KMS-11 (cell line): ENCODE data around the gene TSPAN9.

Experiments used
- H2AFZ ChIP-seq: fragments of 200-600 bp; sonication (generic); 2 replicates; pipeline ENCODE4 v1.6.1; 2016; ENCODE audit warnings: antibody characterized with exemption, mixed run types, low read depth
- H3K27ac ChIP-seq: fragments of 200-600 bp; sonication (generic); 2 replicates; pipeline ENCODE4 v1.6.1; 2016; ENCODE audit warnings: mild to moderate bottlenecking, mixed run types
- H3K27me3 ChIP-seq: fragments of 200-600 bp; sonication (generic); 2 replicates; pipeline ENCODE4 v1.6.1; 2017; ENCODE audit warnings: mild to moderate bottlenecking, low read depth, mixed run types, moderate library complexity; ENCODE audit not compliant: insufficient read depth
- H3K36me3 ChIP-seq: fragments of 200-600 bp; sonication (generic); 2 replicates; pipeline ENCODE4 v1.6.1; 2017; ENCODE audit warnings: mild to moderate bottlenecking, mixed run types; ENCODE audit not compliant: insufficient read depth
- H3K4me1 ChIP-seq: fragments of 200-600 bp; sonication (generic); 2 replicates; pipeline ENCODE4 v1.6.1; 2016; ENCODE audit warnings: mild to moderate bottlenecking, low read depth, mixed run types; ENCODE audit not compliant: poor library complexity, severe bottlenecking
- H3K4me2 ChIP-seq: fragments of 200-600 bp; sonication (generic); 2 replicates; pipeline ENCODE4 v1.7.0; 2016; ENCODE audit warnings: mild to moderate bottlenecking, mixed run types
- H3K4me3 ChIP-seq: fragments of 200-600 bp; sonication (generic); IDR thresholded peaks from 2 replicates; pipeline ENCODE4 v1.6.1; 2017; ENCODE audit warnings: low read depth, low read length, mixed read lengths; ENCODE audit not compliant: insufficient read depth
- H3K79me2 ChIP-seq: fragments of 200-600 bp; sonication (generic); 2 replicates; pipeline ENCODE4 v1.6.1; 2016; ENCODE audit warnings: low read depth, mixed run types; ENCODE audit not compliant: insufficient read depth
- H3K9ac ChIP-seq: fragments of 200-600 bp; sonication (generic); 2 replicates; pipeline ENCODE4 v1.6.1; 2016; ENCODE audit warnings: mild to moderate bottlenecking, mixed run types
- H4K20me1 ChIP-seq: fragments of 200-600 bp; sonication (generic); 2 replicates; pipeline ENCODE4 v1.6.1; 2016; ENCODE audit warnings: mild to moderate bottlenecking, mixed run types; ENCODE audit not compliant: insufficient read depth
- CTCF ChIP-seq: fragments of 200-600 bp; sonication (generic); conservative IDR thresholded peaks from 2 replicates; pipeline ENCODE4 v1.6.1; 2017; ENCODE audit warnings: low read depth, mild to moderate bottlenecking, antibody characterized with exemption, low read length, moderate library complexity, mixed read lengths

TSPAN9 gene

GRCh38 chr12:3304436-3305165 lies 227.4 kb downstream of the TSPAN9 start:
- Histone ChIP-seq H3K27ac (no peak overlapping the region), H3K9ac (no peak overlapping the region), H3K79me2 (no peaks in the 10 kb centered on the region), H4K20me1 (no peaks in the 10 kb centered on the region), H3K27me3 (peaks cover 27% of the 10 kb centered on the region; the same call in 1 of the 2 replicates), H3K4me2 (no peak overlapping the region), H2AFZ (no peak overlapping the region), H3K36me3 (no peaks in the 10 kb centered on the region), H3K4me3 (no peak overlapping the region), H3K4me1 (peaks cover 6% of the 10 kb centered on the region)
- TF ChIP-seq CTCF, result no peak

GRCh38 chr12:3305464-3305863 lies 228.3 kb downstream of the TSPAN9 start:
- Histone ChIP-seq H3K4me1 (peaks cover under 1% of the 10 kb centered on the region), H3K27ac (no peak overlapping the region), H3K4me2 (no peak overlapping the region), H4K20me1 (no peaks in the 10 kb centered on the region), H2AFZ (no peak overlapping the region), H3K79me2 (no peaks in the 10 kb centered on the region), H3K4me3 (no peak overlapping the region), H3K9ac (no peak overlapping the region), H3K27me3 (peaks cover 35% of the 10 kb centered on the region; the same call in 1 of the 2 replicates), H3K36me3 (no peaks in the 10 kb centered on the region)
- TF ChIP-seq CTCF, result no peak

GRCh38 chr12:3305904-3306619 lies 228.9 kb downstream of the TSPAN9 start:
- Histone ChIP-seq H3K27me3 (peaks cover 37% of the 10 kb centered on the region; the same call in 1 of the 2 replicates), H3K4me1 (no peaks in the 10 kb centered on the region), H4K20me1 (no peaks in the 10 kb centered on the region), H3K4me3 (no peak overlapping the region), H3K9ac (no peak overlapping the region), H2AFZ (no peak overlapping the region), H3K36me3 (no peaks in the 10 kb centered on the region), H3K27ac (no peak overlapping the region), H3K79me2 (no peaks in the 10 kb centered on the region), H3K4me2 (no peak overlapping the region)
- TF ChIP-seq CTCF, result no peak

- Histone ChIP-seq H3K79me2 (no peaks in the 10 kb centered on the region), H3K4me2 (no peak overlapping the region), H3K36me3 (no peaks in the 10 kb centered on the region), H3K27me3 (peaks cover 46% of the 10 kb centered on the region; the same call in 1 of the 2 replicates), H3K4me3 (no peak overlapping the region), H3K4me1 (no peaks in the 10 kb centered on the region), H4K20me1 (no peaks in the 10 kb centered on the region), H2AFZ (no peak overlapping the region), H3K27ac (no peak overlapping the region), H3K9ac (no peak overlapping the region)
- TF ChIP-seq CTCF, result no peak
These were observed 230.2 kb downstream of the TSPAN9 start for GRCh38 chr12:3307389-3307788.
